ENCODE data around the gene DMRTC1B. TPM values are rescaled to one million over a fixed set of nuclear protein-coding genes. Genes with fewer than 3 reads are reported as not detected.
"Not testable (repeated sequence)": the region's sequence is repeated elsewhere in the genome, so short reads cannot be mapped to it uniquely, and the experiment has no call there.

Gene DMRTC1B
- total RNA-seq, 1 experiment from 2014 or later, result not detected

GRCh38 chrX:72748545-72748944 is 28.1 kb upstream of the DMRTC1B start:
- not testable (repeated sequence) for H4K8ac ChIP-seq (replicated peaks; ENCODE audit: insufficient read length, low read depth, low read length); H3K23ac ChIP-seq (ENCODE audit: insufficient read length, low read depth, low read length); H2AK5ac ChIP-seq (ENCODE audit: insufficient read length, low read length); H3K79me1 ChIP-seq (ENCODE audit: insufficient read depth, low read depth, low read length, poor library complexity, severe bottlenecking); H3K27ac ChIP-seq (ENCODE audit: insufficient read length, low read depth, low read length); H3K56ac ChIP-seq (ENCODE audit: insufficient read length, low read depth, low read length); H3K4me3 Mint-ChIP-seq; DNase-seq; H3K36me3 Mint-ChIP-seq (ENCODE audit: insufficient read depth in 1 of 3, low read depth in 3 of 3); H3K4me1 ChIP-seq (ENCODE audit: insufficient read depth, low read length); H4K20me1 ChIP-seq (ENCODE audit: control insufficient read depth, insufficient read depth, insufficient read length); H3K9me3 ChIP-seq (ENCODE audit: control insufficient read depth, low read depth, low read length); H2BK5ac ChIP-seq (ENCODE audit: insufficient read length, low read length); H3K79me2 ChIP-seq (ENCODE audit: insufficient read depth, low read length); H2AFZ ChIP-seq (ENCODE audit: low read length); H2BK120ac ChIP-seq (ENCODE audit: low read depth, low read length, poor library complexity, severe bottlenecking); H4K5ac ChIP-seq (ENCODE audit: insufficient read length, low read depth, low read length); H2BK12ac ChIP-seq (ENCODE audit: insufficient read length, low read depth, low read length); H3K9me3 Mint-ChIP-seq; H2BK15ac ChIP-seq (ENCODE audit: low read depth, low read length); H3K23me2 ChIP-seq (ENCODE audit: insufficient read length, low read depth, low read length, poor library complexity, severe bottlenecking); H3K14ac ChIP-seq (ENCODE audit: insufficient read depth, low read length); H3K27me3 Mint-ChIP-seq (ENCODE audit: low read depth); H3K9ac ChIP-seq (ENCODE audit: extremely low read depth, insufficient read length, low read length); H3K18ac ChIP-seq (ENCODE audit: insufficient read length, low read depth, low read length); H3T11ph ChIP-seq (ENCODE audit: low read length); H4K91ac ChIP-seq (ENCODE audit: insufficient read length, low read depth, low read length); H2BK20ac ChIP-seq (ENCODE audit: low read depth, low read length, poor library complexity, severe bottlenecking); H3K4me2 ChIP-seq (ENCODE audit: insufficient read depth, insufficient read length, low read length); H3K4ac ChIP-seq (ENCODE audit: low read depth, low read length); H3K27me3 ChIP-seq (ENCODE audit: insufficient read depth, low read length); H3K27ac Mint-ChIP-seq; H3K4me1 Mint-ChIP-seq
- no CpG with 5 or more reads among the region's 3 CpGs for WGBS (ENCODE audit: extremely low coverage, insufficient read length, low lambda C conversion rate)

GRCh38 chrX:72760454-72760853 is 16.2 kb upstream of the DMRTC1B start:
- H3K23ac ChIP-seq (ENCODE audit: insufficient read length, low read depth, low read length); H3T11ph ChIP-seq (ENCODE audit: low read length); H3K27ac Mint-ChIP-seq; H3K18ac ChIP-seq (ENCODE audit: insufficient read length, low read depth, low read length); H4K8ac ChIP-seq (replicated peaks; ENCODE audit: insufficient read length, low read depth, low read length); H4K20me1 ChIP-seq (ENCODE audit: control insufficient read depth, insufficient read depth, insufficient read length); H3K23me2 ChIP-seq (ENCODE audit: insufficient read length, low read depth, low read length, poor library complexity, severe bottlenecking); H2BK12ac ChIP-seq (ENCODE audit: insufficient read length, low read depth, low read length); DNase-seq; H3K4ac ChIP-seq (ENCODE audit: low read depth, low read length); H3K9me3 ChIP-seq (ENCODE audit: control insufficient read depth, low read depth, low read length); H2BK5ac ChIP-seq (ENCODE audit: insufficient read length, low read length); H4K91ac ChIP-seq (ENCODE audit: insufficient read length, low read depth, low read length); H3K36me3 Mint-ChIP-seq (ENCODE audit: insufficient read depth in 1 of 3, low read depth in 3 of 3); H3K56ac ChIP-seq (ENCODE audit: insufficient read length, low read depth, low read length); H3K4me2 ChIP-seq (ENCODE audit: insufficient read depth, insufficient read length, low read length); H3K4me1 Mint-ChIP-seq; H3K27ac ChIP-seq (ENCODE audit: insufficient read length, low read depth, low read length); H3K9ac ChIP-seq (ENCODE audit: extremely low read depth, insufficient read length, low read length); H2BK20ac ChIP-seq (ENCODE audit: low read depth, low read length, poor library complexity, severe bottlenecking); H3K79me2 ChIP-seq (ENCODE audit: insufficient read depth, low read length); H3K79me1 ChIP-seq (ENCODE audit: insufficient read depth, low read depth, low read length, poor library complexity, severe bottlenecking); H3K9me3 Mint-ChIP-seq; H3K4me3 Mint-ChIP-seq; H2BK120ac ChIP-seq (ENCODE audit: low read depth, low read length, poor library complexity, severe bottlenecking); H3K4me1 ChIP-seq (ENCODE audit: insufficient read depth, low read length); H2AK5ac ChIP-seq (ENCODE audit: insufficient read length, low read length); H3K27me3 Mint-ChIP-seq (ENCODE audit: low read depth); H2BK15ac ChIP-seq (ENCODE audit: low read depth, low read length); H4K5ac ChIP-seq (ENCODE audit: insufficient read length, low read depth, low read length); H2AFZ ChIP-seq (ENCODE audit: low read length); H3K27me3 ChIP-seq (ENCODE audit: insufficient read depth, low read length); H3K14ac ChIP-seq (ENCODE audit: insufficient read depth, low read length): not testable (repeated sequence)
- no CpG with 5 or more reads among the region's 9 CpGs for WGBS (ENCODE audit: extremely low coverage, insufficient read length, low lambda C conversion rate)

GRCh38 chrX:72777467-72777790 is 739 bp downstream of the DMRTC1B start:
- not testable (repeated sequence) for H3K9ac ChIP-seq (ENCODE audit: extremely low read depth, insufficient read length, low read length); H3K14ac ChIP-seq (ENCODE audit: insufficient read depth, low read length)

More at GRCh38 chrX:72777467-72777790, 739 bp downstream of the DMRTC1B start:
- not testable (repeated sequence) for H3K27ac ChIP-seq (ENCODE audit: insufficient read length, low read depth, low read length); H3T11ph ChIP-seq (ENCODE audit: low read length); H3K4me2 ChIP-seq (ENCODE audit: insufficient read depth, insufficient read length, low read length); DNase-seq; H2AK5ac ChIP-seq (ENCODE audit: insufficient read length, low read length); H3K27me3 Mint-ChIP-seq (ENCODE audit: low read depth); H4K20me1 ChIP-seq (ENCODE audit: control insufficient read depth, insufficient read depth, insufficient read length); H3K23me2 ChIP-seq (ENCODE audit: insufficient read length, low read depth, low read length, poor library complexity, severe bottlenecking); H3K4me3 Mint-ChIP-seq; H3K79me1 ChIP-seq (ENCODE audit: insufficient read depth, low read depth, low read length, poor library complexity, severe bottlenecking); H3K56ac ChIP-seq (ENCODE audit: insufficient read length, low read depth, low read length); H3K27me3 ChIP-seq (ENCODE audit: insufficient read depth, low read length); H3K36me3 Mint-ChIP-seq (ENCODE audit: insufficient read depth in 1 of 3, low read depth in 3 of 3); H3K79me2 ChIP-seq (ENCODE audit: insufficient read depth, low read length); H3K4me1 ChIP-seq (ENCODE audit: insufficient read depth, low read length); H2BK20ac ChIP-seq (ENCODE audit: low read depth, low read length, poor library complexity, severe bottlenecking); H4K91ac ChIP-seq (ENCODE audit: insufficient read length, low read depth, low read length); H3K4ac ChIP-seq (ENCODE audit: low read depth, low read length); H2BK5ac ChIP-seq (ENCODE audit: insufficient read length, low read length); H3K9me3 Mint-ChIP-seq; H4K8ac ChIP-seq (replicated peaks; ENCODE audit: insufficient read length, low read depth, low read length); H3K27ac Mint-ChIP-seq; H3K9me3 ChIP-seq (ENCODE audit: control insufficient read depth, low read depth, low read length); H2BK12ac ChIP-seq (ENCODE audit: insufficient read length, low read depth, low read length); H3K4me1 Mint-ChIP-seq; H4K5ac ChIP-seq (ENCODE audit: insufficient read length, low read depth, low read length); H3K18ac ChIP-seq (ENCODE audit: insufficient read length, low read depth, low read length); H3K23ac ChIP-seq (ENCODE audit: insufficient read length, low read depth, low read length); H2AFZ ChIP-seq (ENCODE audit: low read length); H2BK120ac ChIP-seq (ENCODE audit: low read depth, low read length, poor library complexity, severe bottlenecking); H2BK15ac ChIP-seq (ENCODE audit: low read depth, low read length)
- WGBS (ENCODE audit: extremely low coverage, insufficient read length, low lambda C conversion rate), result no CpG with 5 or more reads among the region's 15 CpGs

All from H9 (cell line).